Fibroblast of lung (primary cell): Measurements from ENCODE around the gene ODAD3. TPM values are rescaled to one million over a fixed set of nuclear protein-coding genes. Genes with fewer than 3 reads are reported as not detected.

Experiments used
- DNase-seq, 2 donors: peaks; one replicate each; pipeline versions ENCODE4 v3.0.0 to v3.0.0-alpha.2; 2010; ENCODE audit warnings: low read depth in 2 of 2
- H2AFZ ChIP-seq: 2 replicates; pipeline ENCODE4 v1.5.1; 2012; ENCODE audit warnings: low read length, control low read depth, inconsistent platforms
- H3K27ac ChIP-seq: 2 replicates; pipeline ENCODE4 v1.5.1; 2011; ENCODE audit warnings: low read length, control low read depth; ENCODE audit not compliant: insufficient read depth
- H3K27me3 ChIP-seq: 2 replicates; pipeline ENCODE4 v1.5.1; 2011; ENCODE audit warnings: mild to moderate bottlenecking, low read length; ENCODE audit not compliant: control insufficient read depth, insufficient read depth
- H3K36me3 ChIP-seq: 2 replicates; pipeline ENCODE4 v1.5.1; 2011; ENCODE audit warnings: low read length; ENCODE audit not compliant: control insufficient read depth, insufficient read depth
- H3K4me1 ChIP-seq: 2 replicates; pipeline ENCODE4 v1.5.1; 2011; ENCODE audit warnings: low read length; ENCODE audit not compliant: control insufficient read depth, insufficient read depth; ENCODE audit errors: extremely low read depth
- H3K4me2 ChIP-seq: 2 replicates; pipeline ENCODE4 v1.5.1; 2011; ENCODE audit warnings: low read length, control low read depth; ENCODE audit not compliant: insufficient read depth; ENCODE audit errors: extremely low read depth
- H3K4me3 ChIP-seq, 4 experiments: fragments of 200-600 bp in 1 of 4; sonication (generic) in 1 of 4; replicated peaks in 1 of 4; 2 replicates each; pipeline ENCODE4 v1.5.1; 2011 to 2016; ENCODE audit warnings: low read length in 4 of 4, low read depth in 3 of 4, mild to moderate bottlenecking in 3 of 4, control low read depth in 2 of 4, inconsistent platforms in 1 of 4, mixed read lengths in 1 of 4; ENCODE audit not compliant: insufficient read depth in 1 of 4; ENCODE audit errors: control extremely low read depth in 1 of 4
- H3K79me2 ChIP-seq: 2 replicates; pipeline ENCODE4 v1.5.1; 2012; ENCODE audit warnings: mild to moderate bottlenecking, low read length, inconsistent platforms; ENCODE audit not compliant: control insufficient read depth, insufficient read depth
- H3K9ac ChIP-seq: 2 replicates; pipeline ENCODE4 v1.5.1; 2011; ENCODE audit warnings: mild to moderate bottlenecking, low read length, control low read depth; ENCODE audit not compliant: insufficient read depth
- H3K9me3 ChIP-seq: 2 replicates; pipeline ENCODE4 v1.5.1; 2012; ENCODE audit warnings: low read depth, low read length; ENCODE audit not compliant: control insufficient read depth, insufficient read depth
- H4K20me1 ChIP-seq: 2 replicates; pipeline ENCODE4 v1.5.1; 2011; ENCODE audit warnings: low read length; ENCODE audit not compliant: control insufficient read depth, insufficient read depth; ENCODE audit errors: extremely low read depth
- EZH2 ChIP-seq: IDR thresholded peaks from 2 replicates; pipeline ENCODE4 v1.5.1; 2012; ENCODE audit warnings: low read length, control low read depth, mild to moderate bottlenecking; ENCODE audit errors: missing control alignments
- polyA plus RNA-seq, 2 donors: library from polyadenylated mRNA; depleted of rRNA in 1 of 2; stranded (reverse) in 1 of 2; unstranded in 1 of 2; fragments of >200 nt; gene quantifications; 2 replicates each; pipeline ENCODE4 v1.2.1, GENCODE V29; 2011 to 2012; ENCODE audit warnings: missing spikeins in 1 of 2
- total RNA-seq: library from RNA; depleted of rRNA; stranded (reverse); fragments of >200 nt; gene quantifications from 2 replicates; pipeline ENCODE4 v1.2.1, GENCODE V29; 2014
- TF ChIP-seq, protein P1 (sequence below), 2 donors: IDR thresholded peaks in 1 of 2; conservative IDR thresholded peaks in 1 of 2; 1 replicate in 1 of 2; 2 replicates in 1 of 2; pipeline ENCODE4 v1.5.1; 2011 to 2012; ENCODE audit warnings: low read length in 2 of 2, control low read depth in 1 of 2, inconsistent platforms in 1 of 2, low read depth in 1 of 2, mild to moderate bottlenecking in 1 of 2

Gene ODAD3
- total and polyA plus RNA-seq, 2 donors (not counting 1 experiment from before 2014, with no cell fraction given): 0.32 to 0.66 TPM

DNA sequence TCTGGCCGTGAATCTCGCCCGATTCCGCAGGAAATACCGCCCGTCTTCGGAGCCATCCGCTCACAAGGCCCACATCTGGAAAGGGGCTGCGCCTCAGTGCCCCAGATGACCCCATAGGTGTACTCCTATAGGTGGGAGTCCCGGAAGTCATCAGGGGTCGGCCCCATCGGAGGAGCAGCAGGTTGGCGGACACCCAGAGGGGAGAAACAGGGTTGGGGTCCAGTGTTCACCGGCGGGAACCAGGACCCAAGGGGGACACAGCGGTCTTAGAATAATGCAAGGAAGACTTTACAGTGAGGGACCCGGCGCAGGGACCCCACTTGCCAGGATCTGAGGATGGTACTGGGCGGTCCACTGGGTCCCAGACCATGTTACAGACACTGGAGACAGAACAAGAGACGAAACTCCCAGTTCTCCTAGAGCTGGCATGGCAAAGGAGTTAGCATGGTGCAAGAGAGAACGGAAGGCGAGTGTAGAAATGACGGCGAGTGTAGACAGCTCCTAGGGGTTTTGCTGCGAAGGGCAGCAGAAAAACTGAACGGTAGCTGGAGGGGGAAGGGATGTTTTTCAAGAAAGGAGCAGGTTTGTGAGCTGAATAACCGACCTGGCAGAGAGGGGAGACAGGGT is 11.6 kb downstream of the ODAD3 start:
- Histone ChIP-seq H3K79me2 (no peaks in the 10 kb centered on the region), H3K36me3 (no peaks in the 10 kb centered on the region), H4K20me1 (no peaks in the 10 kb centered on the region), H2AFZ (no peak overlapping the region), H3K9ac (no peak overlapping the region), H3K27ac (no peak overlapping the region), H3K27me3 (peaks cover 9% of the 10 kb centered on the region), H3K4me1 (no peaks in the 10 kb centered on the region), H3K9me3 (no peaks in the 10 kb centered on the region), H3K4me2 (no peak overlapping the region), H3K4me3 (no peak overlapping the region)
- TF ChIP-seq, protein P1, sequence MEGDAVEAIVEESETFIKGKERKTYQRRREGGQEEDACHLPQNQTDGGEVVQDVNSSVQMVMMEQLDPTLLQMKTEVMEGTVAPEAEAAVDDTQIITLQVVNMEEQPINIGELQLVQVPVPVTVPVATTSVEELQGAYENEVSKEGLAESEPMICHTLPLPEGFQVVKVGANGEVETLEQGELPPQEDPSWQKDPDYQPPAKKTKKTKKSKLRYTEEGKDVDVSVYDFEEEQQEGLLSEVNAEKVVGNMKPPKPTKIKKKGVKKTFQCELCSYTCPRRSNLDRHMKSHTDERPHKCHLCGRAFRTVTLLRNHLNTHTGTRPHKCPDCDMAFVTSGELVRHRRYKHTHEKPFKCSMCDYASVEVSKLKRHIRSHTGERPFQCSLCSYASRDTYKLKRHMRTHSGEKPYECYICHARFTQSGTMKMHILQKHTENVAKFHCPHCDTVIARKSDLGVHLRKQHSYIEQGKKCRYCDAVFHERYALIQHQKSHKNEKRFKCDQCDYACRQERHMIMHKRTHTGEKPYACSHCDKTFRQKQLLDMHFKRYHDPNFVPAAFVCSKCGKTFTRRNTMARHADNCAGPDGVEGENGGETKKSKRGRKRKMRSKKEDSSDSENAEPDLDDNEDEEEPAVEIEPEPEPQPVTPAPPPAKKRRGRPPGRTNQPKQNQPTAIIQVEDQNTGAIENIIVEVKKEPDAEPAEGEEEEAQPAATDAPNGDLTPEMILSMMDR (conservative IDR thresholded peaks at IDR 0.05 in 1 of 2, IDR thresholded peaks at IDR 0.05 in 1 of 2; ENCODE audit: low read depth in 1 of 2, low read length in 2 of 2): no peak
- TF ChIP-seq EZH2: no peak
- no peak for DNase-seq

DNA sequence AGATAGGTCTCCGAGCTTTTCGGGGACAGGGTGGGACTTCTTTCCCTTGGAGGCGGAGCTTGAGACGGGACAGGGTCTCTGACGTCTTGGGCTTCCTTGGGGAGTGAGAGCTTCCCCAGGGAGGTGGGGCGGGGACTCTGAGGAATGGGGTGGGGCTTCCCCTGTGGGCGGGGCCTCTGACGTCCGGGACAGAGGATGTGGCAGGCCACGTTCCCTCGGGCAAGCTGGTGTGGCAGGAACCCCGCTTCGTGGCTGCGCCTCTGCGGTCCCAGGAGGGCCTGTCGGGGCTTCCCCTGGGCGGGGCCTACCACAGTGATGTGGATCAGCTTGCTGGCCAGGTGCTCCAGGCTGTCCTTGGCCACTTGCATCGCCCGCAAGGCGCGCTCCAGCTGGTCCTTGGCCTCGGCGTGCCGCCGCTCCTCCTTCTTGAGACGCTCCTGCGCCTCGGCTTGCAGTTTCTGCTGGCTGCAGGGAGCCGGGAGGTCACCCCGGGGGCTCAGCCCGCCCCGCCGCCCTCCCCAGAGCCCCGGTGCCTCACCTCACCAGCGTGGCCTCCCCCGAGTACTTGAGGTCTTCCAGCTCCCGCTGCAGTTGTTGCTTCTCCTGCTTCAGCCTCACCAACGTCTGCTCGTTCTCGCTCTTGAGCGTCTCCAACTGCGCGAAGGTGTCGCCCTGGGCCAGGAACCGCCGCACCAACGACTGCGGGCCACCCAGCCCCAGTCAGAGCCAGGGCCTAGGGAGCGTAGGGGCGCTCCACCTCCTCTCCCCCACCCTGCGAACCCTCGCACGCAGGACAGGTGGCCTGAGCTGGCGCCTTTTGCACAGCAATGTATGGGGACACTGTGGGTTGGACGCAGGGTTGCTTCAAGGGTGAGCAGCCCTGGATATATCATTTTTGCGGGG is 12.5 kb downstream of the ODAD3 start:
- DNase-seq: peak; percentile 17 to 25
- H3K36me3 ChIP-seq: no peaks in the 10 kb centered on the region
- no peak overlapping the region for H3K9ac ChIP-seq
- H2AFZ ChIP-seq: no peak overlapping the region
- peaks cover 9% of the 10 kb centered on the region for H3K27me3 ChIP-seq
- no peaks in the 10 kb centered on the region for H3K79me2 ChIP-seq
- H4K20me1 ChIP-seq: no peaks in the 10 kb centered on the region
- no peak overlapping the region for H3K4me2 ChIP-seq
- H3K9me3 ChIP-seq: no peaks in the 10 kb centered on the region
- H3K27ac ChIP-seq: no peak overlapping the region
- no peaks in the 10 kb centered on the region for H3K4me1 ChIP-seq
- no peak overlapping the region for H3K4me3 ChIP-seq
- no peak for TF ChIP-seq EZH2
- TF ChIP-seq, protein P1 (conservative IDR thresholded peaks at IDR 0.05 in 1 of 2, IDR thresholded peaks at IDR 0.05 in 1 of 2; ENCODE audit: low read depth in 1 of 2, low read length in 2 of 2): no peak

DNA sequence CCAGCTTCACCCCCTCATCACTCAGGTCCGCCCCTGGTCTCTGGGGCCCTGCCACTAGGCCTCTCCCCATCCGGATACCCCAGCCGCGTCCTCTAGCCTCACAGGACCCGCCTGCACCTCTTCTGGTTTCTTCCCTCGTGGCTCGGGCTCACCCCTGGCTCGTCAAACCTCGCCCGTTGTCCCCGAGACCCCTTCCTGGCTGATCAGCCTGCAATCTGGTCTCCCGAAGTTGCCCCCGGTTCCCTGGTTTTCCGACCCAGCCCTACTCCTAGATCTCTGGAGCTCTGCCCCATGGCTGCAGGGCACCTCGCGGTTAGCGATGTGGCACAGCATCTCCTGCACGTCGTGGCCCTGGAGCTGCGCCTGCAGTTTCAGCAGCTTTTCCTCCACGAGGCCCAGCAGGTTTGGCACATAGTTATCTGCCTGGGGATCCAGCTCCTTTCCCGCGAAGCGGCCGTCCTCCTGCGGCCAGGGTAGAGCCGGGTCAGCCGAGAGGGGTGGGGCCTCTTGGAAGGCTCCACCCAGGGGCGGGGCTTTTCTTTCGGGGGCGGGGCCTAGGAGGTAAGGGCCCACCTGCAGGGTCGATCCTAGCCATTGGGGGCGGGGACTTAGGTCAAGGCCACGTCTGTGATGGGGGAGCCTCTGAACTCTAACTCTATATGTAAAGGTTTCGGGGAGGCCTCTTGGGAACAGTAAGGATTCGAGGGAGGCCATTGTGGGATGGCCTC is 13.4 kb downstream of the ODAD3 start:
- Histone ChIP-seq H3K27ac (no peak overlapping the region), H3K9ac (no peak overlapping the region), H4K20me1 (no peaks in the 10 kb centered on the region), H2AFZ (no peak overlapping the region), H3K36me3 (no peaks in the 10 kb centered on the region), H3K79me2 (no peaks in the 10 kb centered on the region), H3K9me3 (no peaks in the 10 kb centered on the region), H3K4me1 (no peaks in the 10 kb centered on the region), H3K4me2 (no peak overlapping the region), H3K4me3 (no peak overlapping the region), H3K27me3 (peaks cover 9% of the 10 kb centered on the region)
- TF ChIP-seq EZH2: no peak
- TF ChIP-seq, protein P1 (conservative IDR thresholded peaks at IDR 0.05 in 1 of 2, IDR thresholded peaks at IDR 0.05 in 1 of 2; ENCODE audit: low read depth in 1 of 2, low read length in 2 of 2): no peak
- no peak for DNase-seq
